GM12878 (cell line): ENCODE data around the gene LONP1. TPM values are rescaled to one million over a fixed set of nuclear protein-coding genes. Genes with fewer than 3 reads are reported as not detected.

Experiments
- ATAC-seq: fragments of 200-7000 bp; cut with Tn5 transposase; 3 replicates; pipeline ENCODE4 v1.9.1; 2020; ENCODE audit warnings: mild to moderate bottlenecking, moderate library complexity
- BruUV-seq: library from RNA; stranded (reverse); fragments of 400-500 nt; replicated peaks from 2 replicates; lab custom pipeline; 2021; lab: Mats Ljungman, UMichigan
- CTCF ChIA-PET: fragments of 300-600 bp; sonication (Branson Sonifier 250); formaldehyde crosslinking; extraction: SDS; loops from one replicate; lab custom pipeline; 2021; ENCODE audit warnings: inconsistent platforms; lab: Yijun Ruan, JAX
- POLR2A ChIA-PET: fragments of 350-600 bp; formaldehyde crosslinking; extraction: SDS; loops from one replicate; lab custom pipeline; 2021; ENCODE audit warnings: inconsistent platforms; lab: Charles Lee
- RAD21 ChIA-PET: fragments of 300-600 bp; sonication (Branson Sonifier 250); formaldehyde crosslinking; loops from one replicate; lab custom pipeline; 2023; ENCODE audit warnings: antibody characterized with exemption; ENCODE audit not compliant: unreplicated experiment; lab: Charles Lee
- SMC1A ChIA-PET: fragments of 300-600 bp; sonication (Branson Sonifier 250); formaldehyde crosslinking; loops from one replicate; lab custom pipeline; 2023; ENCODE audit not compliant: unreplicated experiment, uncharacterized antibody; lab: Charles Lee
- DNase-seq: peaks from one replicate; pipeline ENCODE4 v3.0.0-alpha.2; 2011; ENCODE audit warnings: low read depth, low spot score
- FAIRE-seq: peaks from 3 replicates; lab custom pipeline; 2011; peaks lifted over from hg19 to GRCh38; lab: Jason Lieb, UNC
- H2AFZ ChIP-seq: 2 replicates; pipeline ENCODE4 v1.6.0; 2011; ENCODE audit warnings: low read depth, low read length, control low read depth; ENCODE audit not compliant: control insufficient read depth
- H3K27ac ChIP-seq: 2 replicates; pipeline ENCODE4 v1.5.1; 2011; ENCODE audit warnings: control low read depth; ENCODE audit not compliant: control insufficient read depth, insufficient read depth
- H3K27me3 ChIP-seq, 2 experiments: replicated peaks in 1 of 2; 2 replicates each; pipeline versions ENCODE4 v1.6.0 to v1.6.1; 2011; ENCODE audit warnings: low read length in 1 of 2; ENCODE audit not compliant: control insufficient read depth in 2 of 2, insufficient read depth in 2 of 2
- H3K36me3 ChIP-seq, 2 experiments: 2 replicates each; pipeline ENCODE4 v1.5.1; 2011; ENCODE audit warnings: low read length in 1 of 2; ENCODE audit not compliant: control insufficient read depth in 2 of 2, insufficient read depth in 2 of 2
- H3K4me1 ChIP-seq: 2 replicates; pipeline ENCODE4 v1.6.1; 2011; ENCODE audit warnings: mild to moderate bottlenecking, low read length, moderate library complexity, mixed read lengths; ENCODE audit not compliant: control insufficient read depth, insufficient read depth
- H3K4me2 ChIP-seq: 2 replicates; pipeline ENCODE4 v1.6.0; 2011; ENCODE audit warnings: control low read depth; ENCODE audit not compliant: control insufficient read depth, insufficient read depth
- H3K4me3 ChIP-seq: fragments of 200-600 bp; sonication (generic); 2 replicates; pipeline ENCODE4 v1.5.1; 2016
- H3K79me2 ChIP-seq: 2 replicates; pipeline ENCODE4 v1.6.0; 2011; ENCODE audit warnings: low read length; ENCODE audit not compliant: control insufficient read depth, insufficient read depth
- H3K9ac ChIP-seq: 2 replicates; pipeline ENCODE4 v1.8.0; 2011; ENCODE audit warnings: low read length, control low read depth, mixed read lengths; ENCODE audit not compliant: control insufficient read depth, insufficient read depth
- H3K9me3 ChIP-seq: replicated peaks from 3 replicates; pipeline ENCODE4 v1.5.1; 2011; ENCODE audit warnings: mild to moderate bottlenecking, low read length; ENCODE audit not compliant: control insufficient read depth, insufficient read depth
- H4K20me1 ChIP-seq: 2 replicates; pipeline ENCODE4 v1.6.0; 2011; ENCODE audit not compliant: control insufficient read depth, insufficient read depth
- ATF7 ChIP-seq: fragments of 450-650 bp; IDR thresholded peaks from 2 replicates; pipeline ENCODE4 v1.6.1; 2016; ENCODE audit warnings: low read depth, mild to moderate bottlenecking
- BCL11A ChIP-seq: IDR thresholded peaks from 2 replicates; pipeline ENCODE4 v1.6.1; 2011; ENCODE audit warnings: low read depth, low read length
- CBFB ChIP-seq: IDR thresholded peaks from 2 replicates; pipeline ENCODE4 v1.6.1; 2016; ENCODE audit warnings: antibody characterized with exemption, low read depth
- CEBPB ChIP-seq, 2 experiments: fragments of 150-350 bp in 1 of 2; IDR thresholded peaks; 2 replicates each; pipeline ENCODE4 v1.6.1; 2012 to 2014; ENCODE audit warnings: low read depth in 2 of 2, low read length in 2 of 2, borderline replicate concordance in 1 of 2, inconsistent platforms in 1 of 2
- CHD2 ChIP-seq: IDR thresholded peaks from 2 replicates; pipeline ENCODE4 v1.6.1; 2011; ENCODE audit warnings: low read depth, low read length, improper control_type of control experiment, borderline replicate concordance
- CREM ChIP-seq: IDR thresholded peaks from 2 replicates; pipeline ENCODE4 v1.6.1; 2014; ENCODE audit warnings: antibody characterized with exemption, low read depth
- EP300 ChIP-seq, 2 experiments: fragments of 150-350 bp in 1 of 2; IDR thresholded peaks; 2 replicates each; pipeline ENCODE4 v1.6.1; 2011 to 2012; ENCODE audit warnings: low read depth in 2 of 2, low read length in 2 of 2, borderline replicate concordance in 1 of 2, improper control_type of control experiment in 1 of 2, inconsistent platforms in 1 of 2; ENCODE audit not compliant: control insufficient read depth in 1 of 2
- EZH2 ChIP-seq: IDR thresholded peaks from 2 replicates; pipeline ENCODE4 v1.6.1; 2012; ENCODE audit warnings: low read depth, mild to moderate bottlenecking, control low read depth, inconsistent platforms, low read length, borderline replicate concordance; ENCODE audit not compliant: control insufficient read depth
- NFIC ChIP-seq: IDR thresholded peaks from 2 replicates; pipeline ENCODE4 v1.6.1; 2012; ENCODE audit warnings: low read depth, mild to moderate bottlenecking, inconsistent platforms, low read length, moderate library complexity
- NR2C2 ChIP-seq: IDR thresholded peaks from 2 replicates; pipeline ENCODE4 v1.6.1; 2011; ENCODE audit warnings: borderline replicate concordance, low read depth; ENCODE audit not compliant: control insufficient read depth, insufficient read length
- PAX5 ChIP-seq: IDR thresholded peaks from 2 replicates; pipeline ENCODE4 v1.6.1; 2011; ENCODE audit warnings: low read depth, low read length, borderline replicate concordance
- RUNX3 ChIP-seq: IDR thresholded peaks from 2 replicates; pipeline ENCODE4 v1.6.1; 2012; ENCODE audit warnings: low read length, inconsistent platforms
- SMC3 ChIP-seq: IDR thresholded peaks from 2 replicates; pipeline ENCODE4 v1.6.1; 2011; ENCODE audit warnings: low read length, improper control_type of control experiment, borderline replicate concordance
- TCF12 ChIP-seq: IDR thresholded peaks from 2 replicates; pipeline ENCODE4 v1.6.1; 2011; ENCODE audit warnings: low read depth, mild to moderate bottlenecking, low read length
- ZZZ3 ChIP-seq: IDR thresholded peaks from 2 replicates; pipeline ENCODE4 v1.6.1; 2011; ENCODE audit warnings: low read depth; ENCODE audit not compliant: control insufficient read depth, insufficient read length
- WGBS: methylation state at CpG from one replicate; pipeline ENCODE4 v1.1.6; 2016; ENCODE audit warnings: low lambda C conversion rate; ENCODE audit not compliant: insufficient replicate concordance, insufficient coverage; ENCODE audit errors: missing lambda C conversion rate; 5-methylcytosine and 5-hydroxymethylcytosine counted together
- in situ Hi-C: fragments of 300-500 bp; cut with MboI; formaldehyde crosslinking; loops from 9 replicates; pipeline ENCODE4 v1.14.3; 2018; ENCODE audit warnings: mixed read lengths
- intact Hi-C: fragments of 100-400 bp; cut with micrococcal nuclease; formaldehyde crosslinking; loops from one replicate; pipeline ENCODE4 v1.14.2; 2022; ENCODE audit not compliant: unreplicated experiment
- polyA plus RNA-seq, 11 experiments: library from polyadenylated mRNA; depleted of rRNA in 4 of 11; unstranded in 6 of 11; stranded (reverse) in 5 of 11; fragments of >200 nt; fragmentation: Nextera tagmentation in 4 of 11; fragmentation: Illumina TruSeq in 1 of 11; extraction: Ambion mirVana in 4 of 11; extraction: Trizol in 1 of 11; gene quantifications; 1 replicate in 1 of 11; 2 replicates in 10 of 11; pipeline versions ENCODE4 v1.2.1 to v1.2.3, GENCODE V29; 2011 to 2016; ENCODE audit warnings: inconsistent platforms in 2 of 11, missing spikeins in 2 of 11, low read depth in 1 of 11
- total RNA-seq, 4 experiments: library from RNA; depleted of rRNA in 3 of 4; stranded (reverse); fragments of >200 nt in 3 of 4; fragmentation: Illumina TruSeq in 1 of 4; extraction: Trizol in 1 of 4; gene quantifications; 2 replicates each; pipeline versions ENCODE4 v1.2.1 to v1.2.3, GENCODE V29; 2013 to 2021
- TF ChIP-seq, protein P1 (sequence below): fragments of 450-650 bp; conservative IDR thresholded peaks from 2 replicates; pipeline ENCODE4 v1.6.1; 2017; ENCODE audit warnings: mild to moderate bottlenecking, moderate library complexity
- TF ChIP-seq, protein P2 (sequence below): fragments of 450-650 bp; IDR thresholded peaks from 2 replicates; pipeline ENCODE4 v1.6.1; 2017; ENCODE audit warnings: antibody characterized with exemption, mild to moderate bottlenecking, moderate library complexity
- TF ChIP-seq, protein P3 (sequence below): fragments of 450-650 bp; IDR thresholded peaks from 2 replicates; pipeline ENCODE4 v1.6.1; 2017; ENCODE audit warnings: low read depth, mild to moderate bottlenecking, moderate library complexity

Gene LONP1
- total and polyA plus RNA-seq, 10 of the 15 experiments (the other 5 are each of a cell fraction or from before 2014, with no cell fraction given): 0.61 to 136 (median 59.5) TPM

DNA sequence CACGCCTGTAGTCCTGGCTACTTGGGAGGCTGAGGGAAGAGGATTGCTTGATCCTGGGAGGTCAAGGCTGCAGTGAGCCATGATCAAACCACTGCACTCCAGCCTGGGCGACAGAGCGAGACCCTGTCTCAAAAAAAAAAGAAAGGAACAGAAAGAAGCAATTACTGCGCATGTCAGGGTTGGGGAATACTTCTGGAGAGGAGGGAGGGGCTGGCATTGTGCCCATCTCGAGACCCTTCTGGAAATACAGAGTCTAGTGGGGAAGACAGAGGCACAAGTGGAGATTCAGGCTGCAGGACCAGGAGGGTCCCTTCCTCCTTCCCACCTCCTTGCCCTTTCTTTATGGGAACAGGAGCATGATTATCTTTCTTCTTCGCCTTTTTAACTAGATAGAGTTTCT lies 33.8 kb upstream of the LONP1 start:
- Histone ChIP-seq H3K4me2 (no peak overlapping the region), H3K4me1 (no peaks in the 10 kb centered on the region), H3K27ac (no peak overlapping the region)
- FAIRE-seq (no peak), DNase-seq (no peak)
- TF ChIP-seq NFIC (no peak), CEBPB (IDR thresholded peaks at IDR 0.05; ENCODE audit: borderline replicate concordance in 1 of 2, low read depth in 2 of 2, low read length in 2 of 2) (no peak), TCF12 (no peak), SMC3 (no peak), BCL11A (no peak), CREM (no peak), ATF7 (no peak), EP300 (IDR thresholded peaks at IDR 0.05; ENCODE audit: borderline replicate concordance in 1 of 2, control insufficient read depth in 1 of 2, low read depth in 2 of 2, low read length in 2 of 2) (no peak), RUNX3 (no peak), EZH2 (no peak), CBFB (no peak), NR2C2 (no peak), ZZZ3 (no peak), PAX5 (no peak), CHD2 (no peak)
- TF ChIP-seq, protein P1, sequence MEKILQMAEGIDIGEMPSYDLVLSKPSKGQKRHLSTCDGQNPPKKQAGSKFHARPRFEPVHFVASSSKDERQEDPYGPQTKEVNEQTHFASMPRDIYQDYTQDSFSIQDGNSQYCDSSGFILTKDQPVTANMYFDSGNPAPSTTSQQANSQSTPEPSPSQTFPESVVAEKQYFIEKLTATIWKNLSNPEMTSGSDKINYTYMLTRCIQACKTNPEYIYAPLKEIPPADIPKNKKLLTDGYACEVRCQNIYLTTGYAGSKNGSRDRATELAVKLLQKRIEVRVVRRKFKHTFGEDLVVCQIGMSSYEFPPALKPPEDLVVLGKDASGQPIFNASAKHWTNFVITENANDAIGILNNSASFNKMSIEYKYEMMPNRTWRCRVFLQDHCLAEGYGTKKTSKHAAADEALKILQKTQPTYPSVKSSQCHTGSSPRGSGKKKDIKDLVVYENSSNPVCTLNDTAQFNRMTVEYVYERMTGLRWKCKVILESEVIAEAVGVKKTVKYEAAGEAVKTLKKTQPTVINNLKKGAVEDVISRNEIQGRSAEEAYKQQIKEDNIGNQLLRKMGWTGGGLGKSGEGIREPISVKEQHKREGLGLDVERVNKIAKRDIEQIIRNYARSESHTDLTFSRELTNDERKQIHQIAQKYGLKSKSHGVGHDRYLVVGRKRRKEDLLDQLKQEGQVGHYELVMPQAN: no peak
- TF ChIP-seq, protein P2, sequence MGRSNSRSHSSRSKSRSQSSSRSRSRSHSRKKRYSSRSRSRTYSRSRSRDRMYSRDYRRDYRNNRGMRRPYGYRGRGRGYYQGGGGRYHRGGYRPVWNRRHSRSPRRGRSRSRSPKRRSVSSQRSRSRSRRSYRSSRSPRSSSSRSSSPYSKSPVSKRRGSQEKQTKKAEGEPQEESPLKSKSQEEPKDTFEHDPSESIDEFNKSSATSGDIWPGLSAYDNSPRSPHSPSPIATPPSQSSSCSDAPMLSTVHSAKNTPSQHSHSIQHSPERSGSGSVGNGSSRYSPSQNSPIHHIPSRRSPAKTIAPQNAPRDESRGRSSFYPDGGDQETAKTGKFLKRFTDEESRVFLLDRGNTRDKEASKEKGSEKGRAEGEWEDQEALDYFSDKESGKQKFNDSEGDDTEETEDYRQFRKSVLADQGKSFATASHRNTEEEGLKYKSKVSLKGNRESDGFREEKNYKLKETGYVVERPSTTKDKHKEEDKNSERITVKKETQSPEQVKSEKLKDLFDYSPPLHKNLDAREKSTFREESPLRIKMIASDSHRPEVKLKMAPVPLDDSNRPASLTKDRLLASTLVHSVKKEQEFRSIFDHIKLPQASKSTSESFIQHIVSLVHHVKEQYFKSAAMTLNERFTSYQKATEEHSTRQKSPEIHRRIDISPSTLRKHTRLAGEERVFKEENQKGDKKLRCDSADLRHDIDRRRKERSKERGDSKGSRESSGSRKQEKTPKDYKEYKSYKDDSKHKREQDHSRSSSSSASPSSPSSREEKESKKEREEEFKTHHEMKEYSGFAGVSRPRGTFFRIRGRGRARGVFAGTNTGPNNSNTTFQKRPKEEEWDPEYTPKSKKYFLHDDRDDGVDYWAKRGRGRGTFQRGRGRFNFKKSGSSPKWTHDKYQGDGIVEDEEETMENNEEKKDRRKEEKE: no peak
- TF ChIP-seq, protein P3, sequence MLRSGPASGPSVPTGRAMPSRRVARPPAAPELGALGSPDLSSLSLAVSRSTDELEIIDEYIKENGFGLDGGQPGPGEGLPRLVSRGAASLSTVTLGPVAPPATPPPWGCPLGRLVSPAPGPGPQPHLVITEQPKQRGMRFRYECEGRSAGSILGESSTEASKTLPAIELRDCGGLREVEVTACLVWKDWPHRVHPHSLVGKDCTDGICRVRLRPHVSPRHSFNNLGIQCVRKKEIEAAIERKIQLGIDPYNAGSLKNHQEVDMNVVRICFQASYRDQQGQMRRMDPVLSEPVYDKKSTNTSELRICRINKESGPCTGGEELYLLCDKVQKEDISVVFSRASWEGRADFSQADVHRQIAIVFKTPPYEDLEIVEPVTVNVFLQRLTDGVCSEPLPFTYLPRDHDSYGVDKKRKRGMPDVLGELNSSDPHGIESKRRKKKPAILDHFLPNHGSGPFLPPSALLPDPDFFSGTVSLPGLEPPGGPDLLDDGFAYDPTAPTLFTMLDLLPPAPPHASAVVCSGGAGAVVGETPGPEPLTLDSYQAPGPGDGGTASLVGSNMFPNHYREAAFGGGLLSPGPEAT: no peak
- TF ChIP-seq, all 136 proteins: peak for 0
- Histone ChIP-seq H2AFZ (no peak overlapping the region), H3K79me2 (no peaks in the 10 kb centered on the region), H3K36me3 (no peaks in the 10 kb centered on the region), H3K27me3 (no peaks in the 10 kb centered on the region), H3K9ac (no peak overlapping the region), H4K20me1 (no peaks in the 10 kb centered on the region), H3K4me3 (no peak overlapping the region), H3K9me3 (no peaks in the 10 kb centered on the region)
- ATAC-seq: no peak
- ChIA-PET CTCF (no interaction called here), POLR2A (interaction anchor here (0.5 kb wide), 1 partner anchor 13 kb away, joined by 5 read pairs; no protein-coding TSS in a partner anchor), RAD21 (no interaction called here), SMC1A (no interaction called here)
- WGBS: 25% methylated on average over 6 of the region's 6 CpGs
- in situ Hi-C loops: no loop called here
- BruUV-seq: no TSS peak
- intact Hi-C loops: no loop called here
